Lung (tissue), 12 donors: ENCODE data around the gene PLA2G4A. TPM values are rescaled to one million over a fixed set of nuclear protein-coding genes. Genes with fewer than 3 reads are reported as not detected.

Experiments
- ATAC-seq: fragments of 200-7000 bp; cut with Tn5 transposase; one replicate; pipeline ENCODE4 v1.9.1; 2020; ENCODE audit warnings: moderate number of reproducible peaks; ENCODE audit not compliant: insufficient read depth, low FRiP score
- DNase-seq, 3 donors: peaks; one replicate each; pipeline ENCODE4 v3.0.0-alpha.2; 2013 to 2017
- H3K27ac ChIP-seq, 2 donors: one replicate each; pipeline ENCODE4 v1.5.1; 2013; ENCODE audit warnings: mild to moderate bottlenecking in 2 of 2, moderate library complexity in 2 of 2, control low read depth in 1 of 2, inconsistent platforms in 1 of 2, low read depth in 1 of 2, low read length in 1 of 2
- H3K27me3 ChIP-seq, 3 donors: one replicate each; pipeline ENCODE4 v1.5.1; 2013; ENCODE audit warnings: low read length in 2 of 3; ENCODE audit not compliant: control insufficient read depth in 3 of 3, insufficient read depth in 3 of 3
- H3K36me3 ChIP-seq, 4 donors: one replicate each; pipeline ENCODE4 v1.5.1; 2013; ENCODE audit warnings: low read length in 4 of 4, mild to moderate bottlenecking in 1 of 4, moderate library complexity in 1 of 4; ENCODE audit not compliant: control insufficient read depth in 4 of 4, insufficient read depth in 4 of 4
- H3K4me1 ChIP-seq, 5 donors: one replicate each; pipeline ENCODE4 v1.5.1; 2013; ENCODE audit warnings: low read length in 5 of 5, mild to moderate bottlenecking in 2 of 5, moderate library complexity in 1 of 5; ENCODE audit not compliant: control insufficient read depth in 5 of 5, insufficient read depth in 5 of 5
- H3K4me3 ChIP-seq: one replicate; pipeline ENCODE4 v1.5.1; 2013; ENCODE audit warnings: mild to moderate bottlenecking, control low read depth, moderate library complexity
- H3K9ac ChIP-seq, 2 donors: one replicate each; pipeline ENCODE4 v1.5.1; 2013; ENCODE audit warnings: low read length in 2 of 2, control low read depth in 1 of 2; ENCODE audit not compliant: insufficient read depth in 1 of 2
- H3K9me3 ChIP-seq, 4 donors: one replicate each; pipeline ENCODE4 v1.5.1; 2013; ENCODE audit warnings: low read length in 3 of 4, mild to moderate bottlenecking in 1 of 4, moderate library complexity in 1 of 4; ENCODE audit not compliant: control insufficient read depth in 4 of 4, insufficient read depth in 3 of 4
- CTCF ChIP-seq: IDR thresholded peaks from 2 replicates; pipeline ENCODE4 v1.5.1; 2012; ENCODE audit warnings: mild to moderate bottlenecking; ENCODE audit errors: control extremely low read depth, extremely low read depth
- WGBS, 2 donors: extraction: QIAGEN DNeasy Blood & Tissue Kit; methylation state at CpG; one replicate each; pipeline ENCODE4 v1.1.7; 2013; 5-methylcytosine and 5-hydroxymethylcytosine counted together
- polyA plus RNA-seq, 2 donors: library from polyadenylated mRNA; stranded (reverse); fragments of 200-250 nt; gene quantifications; one replicate each; pipeline ENCODE4 v1.2.1, GENCODE V29; 2013
- total RNA-seq, 2 donors: library from RNA; depleted of rRNA in 1 of 2; stranded (reverse); fragments of >200 nt in 1 of 2; gene quantifications; one replicate each; pipeline ENCODE4 v1.2.1, GENCODE V29; 2014 to 2021
- donor health status: control.
- donor health status: control.
- donor health status: Bipolar disorder and iron deficiency.
- donor health status: healthy.
- donor health status: DM: yes; HTN: yes; CAD: no.

The PLA2G4A gene
- total and polyA plus RNA-seq, 4 donors = 2.5 to 8.1 (median 6.4) TPM

GRCh38 chr1:186865857-186866256, 37.1 kb downstream of the PLA2G4A start:
- no peaks in the 10 kb centered on the region for H3K9me3 ChIP-seq
- 79 to 90% methylated on average over 3 of the region's 3 CpGs for WGBS, 2 donors
- no peak for TF ChIP-seq CTCF
- ATAC-seq (no peak), DNase-seq (no peak)
- no peak overlapping the region for H3K9ac ChIP-seq
- no peak overlapping the region for H3K27ac ChIP-seq
- no peaks in the 10 kb centered on the region for H3K27me3 ChIP-seq
- H3K4me1 ChIP-seq = no peaks in the 10 kb centered on the region
- H3K4me3 ChIP-seq = no peak overlapping the region
- H3K36me3 ChIP-seq = no peaks in the 10 kb centered on the region

GRCh38 chr1:186869526-186870228, 40.9 kb downstream of the PLA2G4A start:
- no peaks in the 10 kb centered on the region for H3K4me1 ChIP-seq
- H3K9ac ChIP-seq = no peak overlapping the region
- TF ChIP-seq CTCF = no peak
- WGBS, 2 donors = 34 to 44% methylated on average over 1 of the region's 1 CpG
- no peaks in the 10 kb centered on the region for H3K36me3 ChIP-seq
- no peaks in the 10 kb centered on the region for H3K27me3 ChIP-seq
- DNase-seq (no peak), ATAC-seq (no peak)
- no peaks in the 10 kb centered on the region for H3K9me3 ChIP-seq
- H3K4me3 ChIP-seq = no peak overlapping the region
- H3K27ac ChIP-seq = no peak overlapping the region

GRCh38 chr1:186871784-186872183, 43.0 kb downstream of the PLA2G4A start:
- no peaks in the 10 kb centered on the region for H3K27me3 ChIP-seq
- H3K9me3 ChIP-seq = no peaks in the 10 kb centered on the region
- H3K36me3 ChIP-seq = no peaks in the 10 kb centered on the region
- H3K4me1 ChIP-seq = no peaks in the 10 kb centered on the region
- no peak for TF ChIP-seq CTCF
- ATAC-seq (no peak), DNase-seq (no peak)
- H3K4me3 ChIP-seq = no peak overlapping the region
- WGBS, 2 donors = 93% methylated on average over 1 of the region's 1 CpG
- no peak overlapping the region for H3K9ac ChIP-seq
- H3K27ac ChIP-seq = no peak overlapping the region

- no peaks in the 10 kb centered on the region for H3K36me3 ChIP-seq
- 95% methylated on average over 5 of the region's 5 CpGs for whole genome bisulfite sequencing, 2 donors
Measured at GRCh38 chr1:186872291-186872690, 43.5 kb downstream of the PLA2G4A start.

More at GRCh38 chr1:186872291-186872690, 43.5 kb downstream of the PLA2G4A start:
- H3K27me3 ChIP-seq = no peaks in the 10 kb centered on the region
- H3K4me1 ChIP-seq = no peaks in the 10 kb centered on the region
- no peak for DNase-seq
- H3K9ac ChIP-seq = no peak overlapping the region
- no peak overlapping the region for H3K27ac ChIP-seq
- no peak overlapping the region for H3K4me3 ChIP-seq
- H3K9me3 ChIP-seq = no peaks in the 10 kb centered on the region
- TF ChIP-seq CTCF = no peak
- no peak for ATAC-seq
